CD14-positive monocyte (primary cell): ENCODE results near the gene NAP1L1. TPM values are rescaled to one million over a fixed set of nuclear protein-coding genes. Genes with fewer than 3 reads are reported as not detected.

Source experiments
- DNase-seq, 3 donors: peaks; one replicate each; pipeline ENCODE4 v3.0.0-alpha.2; 2011 to 2022
- H2AFZ ChIP-seq: 2 replicates; pipeline ENCODE4 v1.6.0; 2012; ENCODE audit warnings: mild to moderate bottlenecking, low read depth, low read length, inconsistent platforms; ENCODE audit not compliant: insufficient read depth, poor library complexity, severe bottlenecking
- H3K27ac ChIP-seq, 2 donors: 1 replicate in 1 of 2; 2 replicates in 1 of 2; pipeline ENCODE4 v1.5.1; 2012 to 2013; ENCODE audit warnings: low read length in 2 of 2, control low read depth in 1 of 2, inconsistent platforms in 1 of 2, low read depth in 1 of 2, mild to moderate bottlenecking in 1 of 2
- H3K27me3 ChIP-seq, 2 donors: one replicate each; pipeline versions ENCODE4 v1.6.0 to v1.6.1; 2011 to 2013; ENCODE audit warnings: low read length in 2 of 2; ENCODE audit not compliant: control insufficient read depth in 2 of 2, insufficient read depth in 2 of 2
- H3K36me3 ChIP-seq, 2 donors: replicated peaks in 1 of 2; 1 replicate in 1 of 2; 2 replicates in 1 of 2; pipeline versions ENCODE4 v1.5.1 to v1.6.1; 2012 to 2013; ENCODE audit warnings: low read length in 2 of 2, control low read depth in 1 of 2, inconsistent platforms in 1 of 2, mild to moderate bottlenecking in 1 of 2; ENCODE audit not compliant: insufficient read depth in 2 of 2, control insufficient read depth in 1 of 2
- H3K4me1 ChIP-seq, 2 donors: 1 replicate in 1 of 2; 2 replicates in 1 of 2; pipeline versions ENCODE4 v1.5.1 to v1.6.1; 2012 to 2013; ENCODE audit warnings: low read length in 2 of 2, control low read depth in 1 of 2, inconsistent platforms in 1 of 2, mild to moderate bottlenecking in 1 of 2, moderate library complexity in 1 of 2; ENCODE audit not compliant: insufficient read depth in 2 of 2, control insufficient read depth in 1 of 2
- H3K4me2 ChIP-seq: replicated peaks from 2 replicates; pipeline ENCODE3; 2012; ENCODE audit warnings: low read length, moderate library complexity, mild to moderate bottlenecking; ENCODE audit not compliant: poor library complexity, severe bottlenecking; ENCODE audit errors: extremely low read depth
- H3K4me3 ChIP-seq, 3 experiments: fragments of 200-600 bp in 1 of 3; sonication (generic) in 1 of 3; replicated peaks in 1 of 3; 1 replicate in 2 of 3; 2 replicates in 1 of 3; pipeline ENCODE4 v1.5.1; 2011 to 2013; ENCODE audit warnings: low read length in 3 of 3, mild to moderate bottlenecking in 3 of 3, control low read depth in 2 of 3, low read depth in 2 of 3, inconsistent platforms in 1 of 3, moderate library complexity in 1 of 3
- H3K79me2 ChIP-seq: 2 replicates; pipeline ENCODE4 v1.6.0; 2012; ENCODE audit warnings: mild to moderate bottlenecking, control low read depth, inconsistent platforms, low read length, moderate library complexity; ENCODE audit not compliant: insufficient read depth
- H3K9ac ChIP-seq: 2 replicates; pipeline ENCODE4 v1.6.0; 2017; ENCODE audit warnings: low read length, mild to moderate bottlenecking; ENCODE audit not compliant: insufficient read depth, poor library complexity, severe bottlenecking
- H3K9me3 ChIP-seq, 2 donors: replicated peaks in 1 of 2; 1 replicate in 1 of 2; 2 replicates in 1 of 2; pipeline versions ENCODE4 v1.5.1 to v1.6.1; 2012 to 2013; ENCODE audit warnings: low read length in 2 of 2, control low read depth in 1 of 2; ENCODE audit not compliant: control insufficient read depth in 1 of 2, insufficient read depth in 1 of 2
- H4K20me1 ChIP-seq: 2 replicates; pipeline ENCODE4 v1.6.0; 2012; ENCODE audit warnings: mild to moderate bottlenecking, low read length, control low read depth, moderate library complexity; ENCODE audit not compliant: insufficient read depth
- H3K27ac Mint-ChIP-seq, 7 donors: one replicate each; pipeline ENCODE4 v1.8.0; 2020; ENCODE audit warnings: mild to moderate bottlenecking in 7 of 7, mixed read lengths in 7 of 7, moderate library complexity in 6 of 7, inconsistent platforms in 2 of 7
- H3K27me3 Mint-ChIP-seq, 3 donors: one replicate each; pipeline ENCODE4 v1.8.0; 2021 to 2022; ENCODE audit warnings: low read depth in 3 of 3, mild to moderate bottlenecking in 3 of 3, mixed read lengths in 3 of 3, moderate library complexity in 3 of 3, inconsistent platforms in 1 of 3
- H3K36me3 Mint-ChIP-seq, 2 donors: one replicate each; pipeline ENCODE4 v1.8.0; 2020; ENCODE audit warnings: mixed read lengths in 2 of 2, inconsistent platforms in 1 of 2, mild to moderate bottlenecking in 1 of 2
- H3K4me1 Mint-ChIP-seq: one replicate; pipeline ENCODE4 v1.8.0; 2020; ENCODE audit warnings: mild to moderate bottlenecking, mixed read lengths
- H3K4me3 Mint-ChIP-seq, 2 donors: one replicate each; pipeline ENCODE4 v1.8.0; 2020; ENCODE audit warnings: mild to moderate bottlenecking in 2 of 2, mixed read lengths in 2 of 2, moderate library complexity in 1 of 2
- H3K9me3 Mint-ChIP-seq, 7 donors: one replicate each; pipeline ENCODE4 v1.8.0; 2020 to 2022; ENCODE audit warnings: mixed read lengths in 7 of 7, mild to moderate bottlenecking in 6 of 7, moderate library complexity in 6 of 7, inconsistent platforms in 2 of 7
- WGBS: methylation state at CpG from one replicate; pipeline ENCODE4 v1.1.5; 2013; ENCODE audit warnings: missing lambda C conversion rate; ENCODE audit not compliant: insufficient coverage; 5-methylcytosine and 5-hydroxymethylcytosine counted together
- intact Hi-C, 2 donors: fragments of 100-400 bp; cut with micrococcal nuclease; formaldehyde crosslinking; loops; one replicate each; pipeline versions ENCODE4 v1.15.0 to v1.15.1; 2023
- polyA plus RNA-seq, 3 donors: library from polyadenylated mRNA; depleted of rRNA in 1 of 3; unstranded in 2 of 3; stranded (reverse) in 1 of 3; fragments of 300-500 nt in 2 of 3; fragments of >200 nt in 1 of 3; fragmentation: Illumina TruSeq in 2 of 3; gene quantifications; 1 replicate in 2 of 3; 2 replicates in 1 of 3; pipeline ENCODE4 v1.2.3, GENCODE V29; 2012 to 2021
- TF ChIP-seq, protein P1 (sequence below): fragments of 200-600 bp; IDR thresholded peaks from one replicate; pipeline ENCODE4 v1.8.0; 2022; ENCODE audit warnings: antibody characterized with exemption, mild to moderate bottlenecking

NAP1L1 gene
- polyA plus RNA-seq, 3 donors, result 98.3 to 164 (median 111) TPM

DNA sequence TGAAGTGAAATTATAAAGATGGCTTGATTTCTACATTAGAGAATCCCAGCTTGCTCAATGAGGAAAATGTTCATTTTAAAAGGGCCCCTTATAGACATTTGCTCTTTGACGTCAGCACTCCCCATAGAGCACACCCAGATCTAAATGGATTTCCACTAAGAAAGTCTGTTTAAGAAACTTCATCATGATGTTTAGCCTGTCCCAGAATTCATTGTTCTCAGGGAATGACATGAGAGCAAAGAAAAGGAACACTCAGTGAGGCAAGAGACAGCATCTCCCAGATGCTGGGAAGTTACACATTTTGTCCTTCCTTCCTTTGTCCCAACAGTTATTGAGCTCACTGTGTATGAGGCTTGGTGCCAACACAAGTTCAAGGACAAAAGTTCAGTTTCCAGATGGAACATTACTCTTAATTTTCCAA, 57.8 kb downstream of the NAP1L1 start:
- no peak overlapping the region for H3K27ac ChIP-seq
- WGBS, result no CpG with 5 or more reads among the region's 1 CpG

DNA sequence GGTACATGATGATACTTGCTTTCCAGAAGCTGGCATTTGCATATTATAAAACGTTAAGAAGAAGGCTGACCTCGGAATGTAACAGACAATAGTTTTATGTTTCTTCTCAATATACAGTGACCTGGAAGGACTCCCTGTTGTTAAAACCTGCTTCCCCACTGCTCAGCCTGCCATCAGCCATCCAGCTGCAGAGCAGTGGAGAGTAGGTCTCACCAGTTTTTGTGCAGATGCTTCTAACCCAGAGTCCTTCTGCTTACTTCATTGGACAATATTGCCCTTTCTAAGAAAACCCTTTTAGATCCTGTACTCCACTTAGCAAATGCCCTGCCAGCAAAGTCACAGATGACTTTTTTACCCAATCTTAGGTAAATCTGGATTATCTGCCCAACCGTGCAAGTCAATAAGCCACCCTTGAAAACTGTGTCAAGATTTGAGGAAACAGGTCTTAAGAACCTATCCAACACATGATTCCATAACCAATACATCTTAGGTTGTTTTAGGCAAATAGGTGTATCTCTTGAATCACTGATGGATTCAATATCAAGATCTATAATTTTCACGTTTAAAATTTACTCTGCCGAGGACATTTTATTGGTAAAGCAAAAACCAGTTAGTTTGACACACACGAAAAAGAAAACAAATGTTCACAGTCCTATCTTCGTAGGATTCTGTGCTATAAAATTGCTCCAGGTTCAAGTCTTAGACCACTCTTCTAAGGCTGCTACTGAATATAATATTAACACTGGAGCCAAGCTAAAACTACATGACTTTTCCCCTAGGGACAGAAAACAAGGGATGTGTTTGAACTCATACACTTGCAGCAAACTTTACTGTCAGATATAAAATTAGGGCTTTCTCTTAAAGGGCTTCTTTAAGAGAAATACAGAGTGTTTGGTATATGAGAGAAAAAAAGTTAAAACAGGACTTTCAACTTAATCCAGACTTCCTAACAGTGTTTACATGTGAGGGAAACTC, 58.6 kb downstream of the NAP1L1 start:
- Histone ChIP-seq H4K20me1 (peaks cover 5% of the 10 kb centered on the region), H3K9me3 (peaks cover 0 to 5% of the 10 kb centered on the region in 2 donors), H3K4me3 (no peak overlapping the region), H3K36me3 (no peaks in the 10 kb centered on the region), H3K79me2 (no peaks in the 10 kb centered on the region), H3K27ac (no peak overlapping the region), H3K9ac (no peak overlapping the region), H3K27me3 (peaks cover 27 to 28% of the 10 kb centered on the region in 2 donors), H2AFZ (no peak overlapping the region), H3K4me1 (peaks cover 17 to 18% of the 10 kb centered on the region in 2 donors), H3K4me2 (no peak overlapping the region)
- H3K36me3 Mint-ChIP-seq, result peaks cover 3 to 7% of the 10 kb centered on the region in 2 donors
- H3K27me3 Mint-ChIP-seq, result peaks cover 29 to 35% (median 32%) of the 10 kb centered on the region in 3 donors
- H3K27ac Mint-ChIP-seq, result no peak overlapping the region
- TF ChIP-seq, protein P1, sequence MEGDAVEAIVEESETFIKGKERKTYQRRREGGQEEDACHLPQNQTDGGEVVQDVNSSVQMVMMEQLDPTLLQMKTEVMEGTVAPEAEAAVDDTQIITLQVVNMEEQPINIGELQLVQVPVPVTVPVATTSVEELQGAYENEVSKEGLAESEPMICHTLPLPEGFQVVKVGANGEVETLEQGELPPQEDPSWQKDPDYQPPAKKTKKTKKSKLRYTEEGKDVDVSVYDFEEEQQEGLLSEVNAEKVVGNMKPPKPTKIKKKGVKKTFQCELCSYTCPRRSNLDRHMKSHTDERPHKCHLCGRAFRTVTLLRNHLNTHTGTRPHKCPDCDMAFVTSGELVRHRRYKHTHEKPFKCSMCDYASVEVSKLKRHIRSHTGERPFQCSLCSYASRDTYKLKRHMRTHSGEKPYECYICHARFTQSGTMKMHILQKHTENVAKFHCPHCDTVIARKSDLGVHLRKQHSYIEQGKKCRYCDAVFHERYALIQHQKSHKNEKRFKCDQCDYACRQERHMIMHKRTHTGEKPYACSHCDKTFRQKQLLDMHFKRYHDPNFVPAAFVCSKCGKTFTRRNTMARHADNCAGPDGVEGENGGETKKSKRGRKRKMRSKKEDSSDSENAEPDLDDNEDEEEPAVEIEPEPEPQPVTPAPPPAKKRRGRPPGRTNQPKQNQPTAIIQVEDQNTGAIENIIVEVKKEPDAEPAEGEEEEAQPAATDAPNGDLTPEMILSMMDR, result no peak
- intact Hi-C loops, result loop anchor here in 1 of 2 donors (10.0 kb wide), 1 partner anchor 51 kb away; no protein-coding TSS in a partner anchor
- 100% methylated on average over 3 of the region's 7 CpGs for WGBS
- H3K4me3 Mint-ChIP-seq, result no peak overlapping the region
- DNase-seq, result no peak
- peaks cover 31% of the 10 kb centered on the region for H3K4me1 Mint-ChIP-seq
- H3K9me3 Mint-ChIP-seq, result peaks cover 0 to 11% (median 5%) of the 10 kb centered on the region in 7 donors

More for the DNA sequence above, 57.8 kb downstream of the NAP1L1 start:
- peaks cover 5% of the 10 kb centered on the region for H4K20me1 ChIP-seq
- no peak overlapping the region for H3K9ac ChIP-seq
- H3K79me2 ChIP-seq, result no peaks in the 10 kb centered on the region
- H3K27ac Mint-ChIP-seq, result no peak overlapping the region
- peaks cover 27 to 34% of the 10 kb centered on the region in 2 donors for H3K27me3 ChIP-seq
- DNase-seq, result no peak
- H3K27me3 Mint-ChIP-seq, result peaks cover 32 to 41% (median 40%) of the 10 kb centered on the region in 3 donors
- H3K36me3 ChIP-seq, result no peaks in the 10 kb centered on the region
- H3K4me3 ChIP-seq, result no peak overlapping the region
- peaks cover 3 to 7% of the 10 kb centered on the region in 2 donors for H3K36me3 Mint-ChIP-seq
- intact Hi-C loops, result loop anchor here in 1 of 2 donors (10.0 kb wide), 1 partner anchor 52 kb away; no protein-coding TSS in a partner anchor
- peaks cover 0 to 11% (median 6%) of the 10 kb centered on the region in 7 donors for H3K9me3 Mint-ChIP-seq
- H3K9me3 ChIP-seq, result peaks cover 0 to 5% of the 10 kb centered on the region in 2 donors
- H3K4me1 ChIP-seq, result peaks cover 15 to 16% of the 10 kb centered on the region in 2 donors
- TF ChIP-seq, protein P1, result no peak
- H3K4me1 Mint-ChIP-seq, result peaks cover 25% of the 10 kb centered on the region
- H3K4me3 Mint-ChIP-seq, result no peak overlapping the region
- no peak overlapping the region for H2AFZ ChIP-seq
- H3K4me2 ChIP-seq, result no peak overlapping the region
